ENCODE data around the gene ACAD9.

ACAD9 gene

DNA sequence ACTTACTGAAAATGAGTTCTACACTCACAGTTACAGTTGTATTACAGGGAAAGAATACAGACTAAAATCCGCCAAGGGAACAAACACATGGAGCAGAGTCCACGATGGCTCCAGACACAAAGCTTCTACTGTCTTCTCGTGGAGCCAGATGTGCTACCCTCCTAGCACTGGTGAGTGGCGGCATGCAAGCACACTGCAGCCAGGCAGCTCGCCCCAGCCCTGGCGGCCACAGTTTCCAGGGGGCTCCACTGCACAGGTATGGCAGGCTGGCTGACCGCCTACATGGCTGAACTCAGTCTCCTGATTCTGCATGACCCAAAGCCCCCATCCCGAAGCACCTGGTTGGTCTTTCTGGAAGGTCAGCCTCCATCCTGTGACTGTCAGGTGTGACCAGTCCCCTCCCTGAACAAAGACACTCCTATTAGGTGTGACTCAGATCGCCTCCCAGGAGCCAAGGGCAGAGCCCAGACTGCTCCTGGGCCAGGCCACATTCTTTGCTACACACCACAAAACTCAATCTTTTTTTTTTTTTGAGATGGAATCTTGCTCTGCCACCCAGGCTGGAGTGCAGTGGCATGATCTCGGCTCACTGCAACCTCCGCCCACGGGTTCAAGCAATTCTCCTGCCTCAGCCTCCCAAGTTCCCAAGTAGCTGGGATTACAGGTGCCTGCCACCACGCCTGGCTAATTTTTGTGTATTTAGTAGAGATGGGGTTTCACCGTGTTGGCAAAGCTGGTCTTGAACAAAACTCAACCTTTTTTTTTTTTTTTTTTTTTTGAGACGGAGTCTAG lies 62.9 kb downstream of the ACAD9 start:
- DNase-seq: no peak

DNA sequence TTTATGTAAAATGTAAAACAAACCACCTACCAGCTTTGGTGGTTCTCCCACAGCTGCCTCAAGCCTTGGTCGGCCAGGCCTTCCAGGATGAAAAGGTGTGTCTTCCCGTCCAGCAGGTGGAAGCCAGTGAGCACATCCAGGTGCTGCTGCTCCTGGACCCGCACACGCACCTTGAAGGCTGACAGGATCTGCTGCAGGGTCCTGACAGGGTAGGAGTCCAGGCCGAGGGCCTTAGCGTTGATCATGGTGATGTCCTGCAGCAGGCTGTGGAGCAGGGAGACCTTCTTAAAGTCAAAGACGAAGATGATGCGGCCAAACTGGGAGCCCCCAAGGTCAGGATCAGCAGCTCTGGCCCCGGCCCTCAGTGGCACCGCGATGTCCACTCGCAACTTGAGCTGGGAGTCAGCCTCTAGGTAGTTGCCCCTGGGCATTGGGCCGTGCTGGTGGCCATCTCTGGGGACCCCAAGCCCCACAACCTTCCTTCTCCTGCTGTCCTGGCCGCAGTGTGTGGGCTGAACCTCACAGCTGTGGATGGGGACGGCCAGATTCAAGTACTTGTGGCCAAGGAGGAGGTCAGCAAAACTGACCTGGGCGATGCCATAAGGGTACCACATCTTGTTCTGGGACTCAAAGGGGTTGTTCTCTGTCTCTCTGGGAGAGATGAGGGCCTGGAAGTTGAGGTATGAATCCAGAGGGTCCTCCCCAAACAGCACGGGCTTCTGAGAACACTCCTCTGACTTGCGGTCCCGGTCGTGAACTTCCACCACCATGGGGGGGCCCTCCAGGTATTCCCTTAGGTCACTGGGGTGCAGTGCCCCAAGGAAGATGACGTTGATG lies 65.8 kb downstream of the ACAD9 start:
- no peak for DNase-seq

DNA sequence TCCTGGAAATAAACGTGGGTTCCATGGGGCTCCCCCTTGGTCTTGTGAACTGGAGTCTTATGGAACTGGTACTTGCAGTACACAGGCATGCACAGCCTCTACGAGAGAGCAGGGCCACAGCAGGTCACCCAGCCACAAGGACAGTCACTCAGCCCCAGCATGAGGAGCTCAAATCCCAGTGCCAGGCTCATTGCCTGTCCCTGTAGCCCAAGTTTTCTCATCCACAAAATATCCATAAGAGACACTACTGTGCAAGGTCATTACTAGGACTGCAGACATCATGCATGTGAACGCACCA lies 66.4 kb downstream of the ACAD9 start:
- no peak for DNase-seq

DNA sequence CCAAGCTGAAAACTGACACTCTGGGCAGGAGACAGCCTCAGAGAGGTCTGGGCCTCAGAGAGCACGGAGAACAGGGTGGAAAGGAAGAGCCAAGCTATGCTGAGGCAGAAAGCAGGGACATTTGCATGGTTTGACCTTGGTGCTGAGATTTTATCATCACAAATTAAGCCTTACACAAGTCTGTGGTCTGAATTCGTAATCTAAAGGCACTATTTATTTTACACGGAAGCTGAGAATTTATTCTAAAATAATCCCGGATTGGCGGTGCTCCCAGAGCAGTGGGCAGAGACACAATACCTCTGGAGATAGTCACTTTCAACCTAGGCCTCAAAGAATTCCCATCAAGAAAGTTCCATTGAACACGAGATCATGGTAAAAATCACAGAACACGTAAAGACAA lies 67.0 kb downstream of the ACAD9 start:
- no peak for DNase-seq

DNA sequence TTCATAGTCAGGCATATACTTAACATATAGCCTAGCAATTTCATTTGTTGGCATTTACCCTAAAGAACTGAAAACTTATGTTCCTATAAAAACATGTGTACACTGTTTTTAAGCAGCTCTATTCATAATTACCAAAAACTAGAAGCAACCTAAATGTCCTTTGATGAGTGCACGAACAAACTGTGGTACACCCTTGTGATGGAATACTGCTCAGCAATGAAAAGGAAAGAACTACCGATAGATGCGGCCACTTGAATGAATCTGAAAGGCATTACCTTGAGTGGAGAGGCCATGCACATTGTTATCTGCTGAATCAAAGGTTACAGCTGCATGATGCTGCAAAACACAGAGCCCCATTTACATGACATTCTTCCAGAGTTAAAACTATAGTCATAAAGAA lies 69.7 kb downstream of the ACAD9 start:
- DNase-seq: no peak

DNA sequence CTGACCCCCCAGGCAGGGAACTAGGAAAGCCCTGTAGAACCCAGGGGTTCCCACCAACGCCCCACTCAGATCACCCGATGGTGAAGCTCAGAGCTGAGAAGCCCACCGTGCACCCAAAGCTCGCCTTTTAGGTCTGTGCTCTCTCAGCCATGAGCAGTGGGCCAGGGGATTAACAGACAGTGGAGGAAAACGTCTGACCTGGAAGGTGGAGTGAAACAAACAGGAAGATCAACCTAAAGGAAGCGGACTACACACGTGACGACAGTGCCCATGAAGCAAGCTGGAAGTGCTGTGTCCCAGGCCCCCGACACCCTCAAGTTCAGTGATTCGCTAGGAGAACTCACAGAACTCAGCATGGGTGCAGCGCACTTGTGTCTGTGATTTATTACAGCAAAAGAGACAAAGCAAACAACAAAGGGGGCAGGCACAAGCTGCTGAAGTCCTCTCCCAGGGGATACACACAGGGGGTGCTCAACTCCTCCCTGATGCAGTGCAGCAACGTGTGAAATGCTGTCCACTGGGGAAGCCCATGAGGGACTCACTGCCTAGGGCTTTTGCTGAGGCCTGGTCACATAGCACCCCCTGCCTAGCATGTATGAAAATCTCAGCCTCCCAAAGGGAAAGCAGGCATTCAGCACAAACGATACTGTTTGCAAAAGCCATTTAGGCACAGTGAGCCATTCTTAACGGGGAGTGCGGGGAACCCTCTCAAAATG lies 71.0 kb downstream of the ACAD9 start:
- DNase-seq: peak in 1 of 2 donors; percentile 26

DNA sequence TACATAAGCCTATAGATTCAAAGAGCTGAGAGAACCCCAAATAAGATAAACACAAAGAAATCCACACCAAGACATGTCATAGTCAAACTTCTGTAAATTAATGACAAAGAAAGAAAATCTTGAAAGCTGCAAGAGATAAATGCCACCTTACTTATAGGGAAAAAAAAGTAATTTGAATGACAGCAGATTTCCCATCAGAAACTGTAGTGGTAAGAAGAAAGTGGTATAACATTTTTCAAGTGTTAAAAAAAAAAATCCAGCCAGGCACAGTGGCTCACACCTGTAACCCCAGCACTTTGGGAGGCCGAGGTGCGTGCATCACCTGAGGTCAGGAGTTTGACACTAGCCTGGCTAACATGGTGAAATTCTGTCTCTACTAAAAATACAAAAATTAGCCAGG lies 77.0 kb downstream of the ACAD9 start:
- no peak for DNase-seq
